Stimulated activated CD8-positive, alpha-beta memory T cell treated with anti-CD3 and anti-CD28 coated beads, Interleukin-12 subunit alpha, Interleukin-12 subunit beta, amount 100 ng/mL, for 24 hours (primary cell): ENCODE measurements around the gene PTTG1IP.

ENCODE experiments used
- DNase-seq: peaks from one replicate; pipeline ENCODE4 v3.0.0-alpha.2; 2020; ENCODE audit errors: extremely low read depth

The PTTG1IP gene

GRCh38 chr21:44823179-44823660 is 50.3 kb downstream of the PTTG1IP start:
- DNase-seq: no peak

- DNase-seq: no peak
These were observed 50.9 kb downstream of the PTTG1IP start for GRCh38 chr21:44822484-44823178.

GRCh38 chr21:44820851-44821250 is 52.6 kb downstream of the PTTG1IP start:
- DNase-seq: no peak

GRCh38 chr21:44819283-44820243 is 53.9 kb downstream of the PTTG1IP start:
- DNase-seq: no peak

- DNase-seq: no peak
These were observed 54.9 kb downstream of the PTTG1IP start for GRCh38 chr21:44818640-44819011.

- peak; percentile 53 for DNase-seq
These were observed 55.4 kb downstream of the PTTG1IP start, which contains the start of gene SUMO3 for GRCh38 chr21:44817914-44818639. Gene SUMO3, minus strand, starts transcription at chr21:44818062. Its CDS starts 94 bp downstream, at chr21:44817968.

GRCh38 chr21:44817506-44817880 is 56.0 kb downstream of the PTTG1IP start:
- peak; percentile 72 for DNase-seq

- no peak for DNase-seq
These were observed 56.6 kb downstream of the PTTG1IP start for GRCh38 chr21:44816761-44817505.

- no peak for DNase-seq
These were observed 57.5 kb downstream of the PTTG1IP start for GRCh38 chr21:44815852-44816628.

GRCh38 chr21:44815225-44815624 is 58.3 kb downstream of the PTTG1IP start:
- DNase-seq: no peak

- DNase-seq: no peak
These were observed 58.9 kb downstream of the PTTG1IP start for GRCh38 chr21:44814498-44815023.

GRCh38 chr21:44813727-44814126 is 59.8 kb downstream of the PTTG1IP start:
- DNase-seq: no peak

GRCh38 chr21:44813149-44813548 is 60.3 kb downstream of the PTTG1IP start:
- DNase-seq: no peak

- DNase-seq: no peak
These were observed 60.9 kb downstream of the PTTG1IP start for GRCh38 chr21:44812640-44813039.

GRCh38 chr21:44810779-44811178 is 62.7 kb downstream of the PTTG1IP start:
- no peak for DNase-seq

GRCh38 chr21:44805859-44806258 is 67.6 kb downstream of the PTTG1IP start:
- no peak for DNase-seq

GRCh38 chr21:44805226-44805625 is 68.3 kb downstream of the PTTG1IP start:
- no peak for DNase-seq

- DNase-seq: no peak
These were observed 68.7 kb downstream of the PTTG1IP start for GRCh38 chr21:44804762-44805161.

- DNase-seq: no peak
These were observed 69.8 kb downstream of the PTTG1IP start for GRCh38 chr21:44803651-44804050.
